Pancreas (tissue), 10 donors: Measurements from ENCODE around the gene OSBPL10. TPM values are rescaled to one million over a fixed set of nuclear protein-coding genes. Genes with fewer than 3 reads are reported as not detected.

Experiments
- ATAC-seq, 4 donors: fragments of 200-7000 bp; cut with Tn5 transposase; one replicate each; pipeline versions ENCODE4 v1.8.0 to v1.9.1; 2020; ENCODE audit warnings: mild to moderate bottlenecking in 4 of 4, moderate library complexity in 4 of 4
- DNase-seq, 6 donors: peaks; one replicate each; pipeline ENCODE4 v3.0.0-alpha.2; 2020
- FAIRE-seq: peaks from 2 replicates; lab custom pipeline; 2012; peaks lifted over from hg19 to GRCh38; lab: Jason Lieb, UNC
- H3K27ac ChIP-seq, 4 donors: fragments of 200-600 bp; sonication (generic); 1 replicate in 3 of 4; 2 replicates in 1 of 4; pipeline versions ENCODE4 v1.5.0 to v1.8.0; 2020
- H3K27me3 ChIP-seq, 4 donors: fragments of 200-600 bp; one replicate each; pipeline ENCODE4 v1.8.0; 2021
- H3K36me3 ChIP-seq, 3 donors: fragments of 200-600 bp; sonication (generic) in 1 of 3; one replicate each; pipeline versions ENCODE4 v1.5.0 to v1.8.0; 2020 to 2021
- H3K4me1 ChIP-seq, 3 donors: fragments of 200-600 bp; one replicate each; pipeline ENCODE4 v1.8.0; 2021
- H3K4me3 ChIP-seq, 4 donors: fragments of 200-600 bp; sonication (generic) in 2 of 4; one replicate each; pipeline versions ENCODE4 v1.5.0 to v1.8.0; 2020 to 2021
- H3K9me3 ChIP-seq, 4 donors: fragments of 200-600 bp; one replicate each; pipeline ENCODE4 v1.8.0; 2021
- WGBS, 2 donors: extraction: QIAGEN DNeasy Blood & Tissue Kit; methylation state at CpG; one replicate each; pipeline ENCODE4 v1.1.7; 2013; 5-methylcytosine and 5-hydroxymethylcytosine counted together
- intact Hi-C, 3 donors: fragments of 100-400 bp; cut with DNase I; formaldehyde crosslinking; loops; one replicate each; pipeline versions ENCODE4 v1.11.1 to v1.14.2; 2022
- polyA plus RNA-seq, 2 donors: library from polyadenylated mRNA; stranded (reverse); fragments of 200-250 nt; gene quantifications; one replicate each; pipeline ENCODE4 v1.2.3, GENCODE V29; 2013
- total RNA-seq, 6 donors: library from RNA; stranded (reverse); fragmentation: NEBNext Ultra II Directional in 4 of 6; extraction: Animal tissue kit (Norgen Biotek cat#: 25700) in 4 of 6; gene quantifications; one replicate each; pipeline versions ENCODE4 v1.2.1 to v1.2.4, GENCODE V29; 2021 to 2023
- TF ChIP-seq, protein P1 (sequence below), 4 donors: fragments of 200-600 bp; sonication (generic) in 3 of 4; IDR thresholded peaks; one replicate each; pipeline versions ENCODE4 v1.5.0 to v1.8.0; 2021; ENCODE audit warnings: antibody characterized with exemption in 4 of 4
- donor health status: healthy with polysubstance abuse.
- donor health status: DM: no; HTN: no; CAD: no; lungs with moderate emphysema.
- donor health status: DM: no; HTN: no; CAD: no.
- donor health status: control.
- donor health status: control.
- donor health status: Bipolar disorder and iron deficiency.
- donor health status: DM: yes; HTN: yes; CAD: no.
- donor health status: DM: no; HTN: no; CAD: no.
- donor health status: DM: no; HTN: no; CAD: no.
- donor health status: DM: yes; HTN: yes; CAD: no.

OSBPL10 gene
- total and polyA plus RNA-seq, 8 donors = 0.57 to 4.0 (median 2.2) TPM

DNA sequence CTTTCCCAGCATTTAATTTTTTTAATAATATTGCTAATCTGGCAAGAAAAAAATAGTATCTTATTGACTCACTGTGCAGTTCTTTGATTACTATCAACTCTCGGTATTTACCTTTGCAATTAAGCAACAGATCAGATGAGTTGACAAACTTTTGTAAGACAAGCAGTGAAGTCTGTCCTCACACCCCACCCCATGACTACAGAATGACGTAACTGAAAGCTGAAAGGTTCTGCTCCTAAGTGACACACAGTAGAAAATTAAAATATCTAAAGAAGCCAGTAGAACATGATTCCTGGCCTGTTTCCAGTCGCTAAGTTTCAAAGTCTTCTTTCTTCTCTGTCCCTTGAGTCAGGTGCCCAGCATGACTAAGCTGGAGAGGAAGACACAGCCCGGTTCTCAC lies 312.8 kb downstream of the OSBPL10 start:
- H3K9me3 ChIP-seq = no peaks in the 10 kb centered on the region
- intact Hi-C loops = no loop called here
- no peak overlapping the region for H3K4me3 ChIP-seq
- H3K27ac ChIP-seq = no peak overlapping the region
- FAIRE-seq = no peak
- ATAC-seq = no peak
- no peak for DNase-seq
- no peaks in the 10 kb centered on the region for H3K36me3 ChIP-seq
- no peaks in the 10 kb centered on the region for H3K27me3 ChIP-seq
- TF ChIP-seq, protein P1, sequence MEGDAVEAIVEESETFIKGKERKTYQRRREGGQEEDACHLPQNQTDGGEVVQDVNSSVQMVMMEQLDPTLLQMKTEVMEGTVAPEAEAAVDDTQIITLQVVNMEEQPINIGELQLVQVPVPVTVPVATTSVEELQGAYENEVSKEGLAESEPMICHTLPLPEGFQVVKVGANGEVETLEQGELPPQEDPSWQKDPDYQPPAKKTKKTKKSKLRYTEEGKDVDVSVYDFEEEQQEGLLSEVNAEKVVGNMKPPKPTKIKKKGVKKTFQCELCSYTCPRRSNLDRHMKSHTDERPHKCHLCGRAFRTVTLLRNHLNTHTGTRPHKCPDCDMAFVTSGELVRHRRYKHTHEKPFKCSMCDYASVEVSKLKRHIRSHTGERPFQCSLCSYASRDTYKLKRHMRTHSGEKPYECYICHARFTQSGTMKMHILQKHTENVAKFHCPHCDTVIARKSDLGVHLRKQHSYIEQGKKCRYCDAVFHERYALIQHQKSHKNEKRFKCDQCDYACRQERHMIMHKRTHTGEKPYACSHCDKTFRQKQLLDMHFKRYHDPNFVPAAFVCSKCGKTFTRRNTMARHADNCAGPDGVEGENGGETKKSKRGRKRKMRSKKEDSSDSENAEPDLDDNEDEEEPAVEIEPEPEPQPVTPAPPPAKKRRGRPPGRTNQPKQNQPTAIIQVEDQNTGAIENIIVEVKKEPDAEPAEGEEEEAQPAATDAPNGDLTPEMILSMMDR (IDR thresholded peaks at IDR 0.05) = no peak
- WGBS, 2 donors = 88 to 92% methylated on average over 4 of the region's 4 CpGs
- H3K4me1 ChIP-seq = peaks cover 0 to 6% (median 0%) of the 10 kb centered on the region in 3 donors

DNA sequence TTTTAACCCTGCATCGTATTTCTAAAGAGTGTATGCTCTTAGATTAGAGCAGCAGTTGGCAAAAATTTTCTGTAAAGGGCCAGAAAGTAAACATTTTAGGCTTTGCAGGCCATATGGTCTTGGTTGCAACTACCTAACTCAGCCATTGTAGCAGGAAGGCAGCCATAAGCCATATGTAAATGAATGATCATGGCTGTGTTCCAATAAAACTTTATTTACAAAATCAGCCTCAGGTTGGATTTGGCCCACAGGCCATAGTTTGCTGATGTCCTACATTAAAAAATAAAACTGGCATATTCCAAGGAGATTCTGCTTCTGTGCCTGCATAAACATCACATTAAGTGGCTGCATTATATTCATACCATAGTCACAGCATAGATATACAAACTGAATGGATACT lies 313.5 kb downstream of the OSBPL10 start:
- no peak overlapping the region for H3K27ac ChIP-seq
- intact Hi-C loops = no loop called here
- no peaks in the 10 kb centered on the region for H3K9me3 ChIP-seq
- TF ChIP-seq, protein P1 (IDR thresholded peaks at IDR 0.05) = no peak
- FAIRE-seq = no peak
- no peak overlapping the region for H3K4me3 ChIP-seq
- no peaks in the 10 kb centered on the region for H3K27me3 ChIP-seq
- no peak for DNase-seq
- 87 to 92% methylated on average over 1 of the region's 1 CpG for WGBS, 2 donors
- peaks cover 0 to 6% (median 0%) of the 10 kb centered on the region in 3 donors for H3K4me1 ChIP-seq
- no peak for ATAC-seq
- H3K36me3 ChIP-seq = no peaks in the 10 kb centered on the region

DNA sequence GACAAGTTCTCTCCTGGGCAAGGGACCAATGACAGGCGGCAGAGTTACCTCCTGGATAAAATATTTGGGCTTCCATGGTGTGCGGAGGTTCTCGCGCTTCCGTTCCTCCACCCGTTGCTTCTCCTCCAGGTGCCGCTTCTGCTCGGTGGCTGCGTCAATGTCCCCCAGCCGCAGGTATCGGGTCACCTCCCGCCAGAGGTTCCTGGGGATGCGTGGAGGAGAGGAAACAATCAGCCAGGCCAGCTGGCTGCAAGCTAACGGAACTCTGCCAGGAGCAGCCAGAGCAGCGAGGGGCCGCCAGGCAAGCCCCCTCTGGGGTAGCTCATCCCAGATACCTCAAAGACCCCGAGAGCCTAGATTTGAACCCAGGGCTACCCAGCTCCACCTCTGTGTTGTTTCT lies 317.0 kb downstream of the OSBPL10 start:
- WGBS, 2 donors = 96 to 98% methylated on average over 17 of the region's 17 CpGs
- Histone ChIP-seq H3K27me3 (no peaks in the 10 kb centered on the region), H3K36me3 (no peaks in the 10 kb centered on the region), H3K4me1 (no peaks in the 10 kb centered on the region), H3K9me3 (no peaks in the 10 kb centered on the region), H3K27ac (no peak overlapping the region), H3K4me3 (no peak overlapping the region)
- FAIRE-seq (no peak), DNase-seq (no peak), ATAC-seq (no peak)
- intact Hi-C loops = no loop called here
- TF ChIP-seq, protein P1 (IDR thresholded peaks at IDR 0.05) = no peak

DNA sequence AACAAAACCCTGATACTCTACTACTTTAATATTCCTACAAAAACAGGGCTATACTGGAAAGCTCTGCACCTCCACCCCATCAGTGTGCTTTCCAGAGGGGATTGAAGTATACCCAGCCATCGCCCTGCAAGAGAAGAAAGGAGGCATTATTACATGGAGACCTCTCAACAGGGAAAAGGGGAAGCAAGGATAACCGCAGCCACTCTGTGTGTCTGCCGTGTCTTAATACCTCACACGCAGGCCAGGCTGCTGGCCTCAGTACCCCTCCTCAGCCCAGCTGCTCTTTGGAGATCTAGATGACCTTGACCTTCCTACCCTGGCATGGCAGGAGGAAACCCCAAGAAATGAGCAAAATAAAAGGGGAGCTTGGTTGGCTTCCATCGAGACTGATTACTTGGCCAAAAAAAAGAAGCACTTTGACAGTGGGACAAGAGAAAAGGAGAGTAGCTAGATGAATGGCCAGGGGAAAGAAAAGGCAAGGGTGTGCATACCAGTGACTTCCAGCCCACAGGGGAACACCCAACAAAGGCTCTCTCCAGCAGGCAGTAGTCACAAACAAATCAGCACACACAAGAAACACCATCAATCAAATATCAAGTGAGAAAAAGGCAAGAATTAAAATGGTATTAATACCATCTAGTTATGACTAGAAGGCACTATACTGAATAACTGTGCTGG lies 318.9 kb downstream of the OSBPL10 start:
- Histone ChIP-seq H3K36me3 (no peaks in the 10 kb centered on the region), H3K27ac (no peak overlapping the region), H3K9me3 (no peaks in the 10 kb centered on the region), H3K4me1 (no peaks in the 10 kb centered on the region), H3K4me3 (no peak overlapping the region), H3K27me3 (no peaks in the 10 kb centered on the region)
- TF ChIP-seq, protein P1 (IDR thresholded peaks at IDR 0.05) = no peak
- DNase-seq (no peak), ATAC-seq (no peak), FAIRE-seq (no peak)
- intact Hi-C loops = no loop called here
- 84 to 89% methylated on average over 5 of the region's 5 CpGs for WGBS, 2 donors

DNA sequence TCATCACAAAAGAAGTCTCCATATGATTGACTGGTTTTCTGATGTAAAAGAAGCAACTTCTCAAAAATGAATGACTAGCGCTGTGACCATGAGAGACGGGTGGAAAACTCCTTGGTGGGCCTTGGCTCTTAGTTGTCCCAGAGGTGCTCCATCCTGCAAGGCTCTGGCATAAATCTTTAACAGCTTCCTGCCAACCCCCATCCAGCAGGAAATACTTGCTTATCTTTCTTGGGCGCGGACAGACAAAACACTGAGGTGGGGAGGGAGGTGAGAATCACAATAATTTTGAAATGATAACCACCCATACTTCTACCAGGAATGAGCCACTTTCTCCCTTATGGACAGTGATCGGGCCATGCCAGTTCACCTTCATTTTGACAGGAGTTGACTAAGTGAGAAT lies 319.8 kb downstream of the OSBPL10 start:
- TF ChIP-seq, protein P1 (IDR thresholded peaks at IDR 0.05) = no peak
- no peak for DNase-seq
- intact Hi-C loops = no loop called here
- Histone ChIP-seq H3K27me3 (no peaks in the 10 kb centered on the region), H3K27ac (no peak overlapping the region), H3K36me3 (no peaks in the 10 kb centered on the region), H3K4me1 (no peaks in the 10 kb centered on the region), H3K4me3 (no peak overlapping the region), H3K9me3 (no peaks in the 10 kb centered on the region)
- ATAC-seq = no peak
- WGBS, 2 donors = 53 to 62% methylated on average over 5 of the region's 5 CpGs
- no peak for FAIRE-seq
